ENCODE data around the gene MMP24.
"Not testable (repeated sequence)": the region's sequence is repeated elsewhere in the genome, so short reads cannot be mapped to it uniquely, and the experiment has no call there.

Gene MMP24

DNA sequence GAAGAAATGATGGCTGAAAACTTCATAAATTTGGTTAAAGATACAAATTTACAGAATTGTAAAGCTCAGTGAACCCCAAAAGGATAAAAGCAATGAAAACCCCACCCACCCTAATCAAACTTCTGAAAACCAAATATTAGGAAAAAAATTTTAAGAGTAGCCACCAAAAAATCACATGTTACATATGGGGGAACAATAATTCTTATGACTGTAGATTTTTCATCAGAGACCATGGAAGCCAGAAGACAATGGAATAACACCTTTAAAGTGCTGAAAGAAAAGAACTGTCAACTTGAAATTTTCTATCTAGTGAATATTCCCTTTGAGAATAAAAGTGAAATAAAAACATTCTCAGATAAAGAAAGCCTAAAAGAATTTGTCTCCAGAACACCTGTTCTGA is 30.2 kb upstream of the MMP24 start:
- H3K9me3 ChIP-seq (ENCODE audit: control insufficient read depth, low read length): no peaks in the 10 kb centered on the region

DNA sequence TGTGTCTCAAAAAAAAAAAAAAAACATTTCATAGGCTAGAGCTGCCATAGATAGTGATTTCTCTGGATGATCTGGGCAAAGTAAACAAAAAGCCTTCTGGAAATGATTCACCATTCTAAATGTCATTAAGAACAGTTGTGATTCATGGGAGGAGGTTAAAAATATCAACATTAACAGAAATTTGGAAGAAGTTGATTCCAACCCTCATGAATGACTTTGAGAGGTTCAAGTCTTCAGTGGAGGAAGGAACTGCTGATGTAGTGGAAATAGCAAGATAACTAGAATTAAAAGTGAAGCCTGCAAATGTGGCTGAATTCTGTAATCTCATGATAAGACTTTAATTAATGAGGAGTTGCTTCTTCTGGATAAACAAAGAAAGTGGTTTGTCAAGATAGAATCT is 26.8 kb upstream of the MMP24 start:
- H3K4me2 ChIP-seq (ENCODE audit: low read length): no peak overlapping the region
- no peaks in the 10 kb centered on the region for H3K4me1 ChIP-seq
- no peaks in the 10 kb centered on the region for H3K79me2 ChIP-seq
- H3K36me3 ChIP-seq (ENCODE audit: control insufficient read depth, insufficient read depth, low read length): no peaks in the 10 kb centered on the region
- no peak overlapping the region for H3K9ac ChIP-seq
- no peak overlapping the region for H3K4me3 ChIP-seq (ENCODE audit: low read depth, low read length)
- H3K9me3 ChIP-seq (ENCODE audit: control insufficient read depth, low read length): no peaks in the 10 kb centered on the region
- no peak for TF ChIP-seq CTCF (IDR thresholded peaks at IDR 0.05)
- H2AFZ ChIP-seq: no peak overlapping the region
- no peak overlapping the region for H3K27ac ChIP-seq
- no peaks in the 10 kb centered on the region for H3K27me3 ChIP-seq (ENCODE audit: control insufficient read depth, insufficient read depth, low read length)

More for the DNA sequence above, 30.2 kb upstream of the MMP24 start:
- TF ChIP-seq CTCF (IDR thresholded peaks at IDR 0.05): no peak
- no peak overlapping the region for H3K9ac ChIP-seq
- no peak overlapping the region for H3K27ac ChIP-seq
- H3K4me1 ChIP-seq: no peaks in the 10 kb centered on the region
- H3K79me2 ChIP-seq: no peaks in the 10 kb centered on the region
- no peaks in the 10 kb centered on the region for H3K27me3 ChIP-seq (ENCODE audit: control insufficient read depth, insufficient read depth, low read length)
- H2AFZ ChIP-seq: no peak overlapping the region
- no peaks in the 10 kb centered on the region for H3K36me3 ChIP-seq (ENCODE audit: control insufficient read depth, insufficient read depth, low read length)
- H3K4me3 ChIP-seq (ENCODE audit: low read depth, low read length): no peak overlapping the region
- no peak overlapping the region for H3K4me2 ChIP-seq (ENCODE audit: low read length)

DNA sequence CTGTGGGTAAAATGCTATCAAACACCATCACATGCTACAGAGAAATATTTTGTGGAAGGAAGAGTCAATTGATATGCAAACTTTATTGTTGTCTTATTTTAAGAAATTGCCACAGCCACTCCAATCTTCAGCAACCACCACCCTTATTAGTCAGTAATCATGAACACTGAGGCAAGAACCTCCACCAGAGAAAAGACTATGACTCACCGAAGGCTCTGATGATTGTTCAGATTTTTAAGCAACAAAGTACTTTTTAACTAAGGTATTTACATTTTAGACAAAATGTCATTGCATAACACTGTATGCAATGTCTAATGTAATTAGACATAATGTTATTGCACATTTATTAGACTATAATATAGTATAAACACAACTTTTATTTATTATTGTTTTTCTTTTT is 26.2 kb upstream of the MMP24 start:
- Histone ChIP-seq H3K4me3 (ENCODE audit: low read depth, low read length) (no peak overlapping the region), H3K9ac (no peak overlapping the region), H2AFZ (no peak overlapping the region), H3K4me2 (ENCODE audit: low read length) (no peak overlapping the region), H3K36me3 (ENCODE audit: control insufficient read depth, insufficient read depth, low read length) (no peaks in the 10 kb centered on the region), H3K9me3 (ENCODE audit: control insufficient read depth, low read length) (no peaks in the 10 kb centered on the region), H3K79me2 (no peaks in the 10 kb centered on the region), H3K4me1 (no peaks in the 10 kb centered on the region), H3K27me3 (ENCODE audit: control insufficient read depth, insufficient read depth, low read length) (no peaks in the 10 kb centered on the region), H3K27ac (no peak overlapping the region)
- TF ChIP-seq CTCF (IDR thresholded peaks at IDR 0.05): no peak

GRCh38 chr20:35201467-35201866 is 25.0 kb upstream of the MMP24 start:
- H3K27me3 ChIP-seq (ENCODE audit: control insufficient read depth, insufficient read depth, low read length); H3K36me3 ChIP-seq (ENCODE audit: control insufficient read depth, insufficient read depth, low read length); H3K4me3 ChIP-seq (ENCODE audit: low read depth, low read length); H3K9ac ChIP-seq; H3K4me1 ChIP-seq; H3K79me2 ChIP-seq; H3K27ac ChIP-seq; H3K4me2 ChIP-seq (ENCODE audit: low read length); H2AFZ ChIP-seq; H3K9me3 ChIP-seq (ENCODE audit: control insufficient read depth, low read length): not testable (repeated sequence)

- Histone ChIP-seq H3K36me3 (ENCODE audit: control insufficient read depth, insufficient read depth, low read length) (no peaks in the 10 kb centered on the region), H3K27me3 (ENCODE audit: control insufficient read depth, insufficient read depth, low read length) (no peaks in the 10 kb centered on the region), H3K4me1 (no peaks in the 10 kb centered on the region), H3K27ac (no peak overlapping the region), H3K4me2 (ENCODE audit: low read length) (no peak overlapping the region), H3K4me3 (ENCODE audit: low read depth, low read length) (no peak overlapping the region), H3K9ac (no peak overlapping the region), H3K79me2 (no peaks in the 10 kb centered on the region), H3K9me3 (ENCODE audit: control insufficient read depth, low read length) (no peaks in the 10 kb centered on the region), H2AFZ (no peak overlapping the region)
- no peak for TF ChIP-seq CTCF (IDR thresholded peaks at IDR 0.05)
Observed at GRCh38 chr20:35206802-35207201, 19.7 kb upstream of the MMP24 start.
